A673 (cell line): ENCODE results near the gene ROBO3.

Experiments used
- CTCF ChIP-seq: fragments of 300-800, 200-600 bp; sonication (generic); conservative IDR thresholded peaks from 2 replicates; pipeline ENCODE4 v1.5.1; 2017; ENCODE audit warnings: low read depth, mild to moderate bottlenecking, antibody characterized with exemption, low read length, moderate library complexity, mixed read lengths
- EZH2 ChIP-seq: fragments of 200-600 bp; sonication (generic); IDR thresholded peaks from 2 replicates; pipeline ENCODE4 v1.6.1; 2017; ENCODE audit warnings: borderline replicate concordance, low read depth, mild to moderate bottlenecking, mixed read lengths, antibody characterized with exemption, low read length; ENCODE audit not compliant: poor library complexity, severe bottlenecking

- no peak for TF ChIP-seq CTCF
- TF ChIP-seq EZH2 = no peak
Measured at GRCh38 chr11:124842305-124842704, 22.9 kb upstream of the ROBO3 start.
